Measurements from ENCODE around the gene PCAT7. TPM values are rescaled to one million over a fixed set of nuclear protein-coding genes. Genes with fewer than 3 reads are reported as not detected.
A peak's percentile ranks its signal among the peaks of the same experiment; 100 is the strongest.

PCAT7 gene
- total and polyA plus RNA-seq, 10 of the 15 experiments (the other 5 are each of a cell fraction or from before 2014, with no cell fraction given), result 0.04 TPM; not detected in 9

- no peak overlapping the region for H2AFZ ChIP-seq (ENCODE audit: control insufficient read depth, low read depth, low read length)
- DNase-seq (ENCODE audit: low read depth, low spot score) (no peak), FAIRE-seq (no peak), ATAC-seq (no peak)
- H3K9ac ChIP-seq (ENCODE audit: control insufficient read depth, insufficient read depth, low read length), result no peak overlapping the region
- H3K27me3 ChIP-seq (replicated peaks in 1 of 2; ENCODE audit: control insufficient read depth in 2 of 2, insufficient read depth in 2 of 2, low read length in 1 of 2), result no peaks in the 10 kb centered on the region
- peak overlapping the region; percentile 38; the same call in 1 of the 2 replicates for H3K4me2 ChIP-seq (ENCODE audit: control insufficient read depth, insufficient read depth)
- peaks cover 3% of the 10 kb centered on the region; the same call in 1 of the 2 replicates for H3K4me1 ChIP-seq (ENCODE audit: control insufficient read depth, insufficient read depth, low read length)
- WGBS (ENCODE audit: insufficient coverage, insufficient replicate concordance, low lambda C conversion rate, missing lambda C conversion rate), result 56% methylated on average over 9 of the region's 9 CpGs
- ChIA-PET SMC1A (ENCODE audit: uncharacterized antibody, unreplicated experiment) (interaction anchor here (1.0 to 1.6 kb wide), 3 partner anchors 10 to 23 kb away, joined by 3 to 4 read pairs (median 3); no protein-coding TSS in a partner anchor), POLR2A (no interaction called here), RAD21 (ENCODE audit: unreplicated experiment) (interaction anchor here (1.1 kb wide), 1 partner anchor 15 kb away, joined by 4 read pairs; no protein-coding TSS in a partner anchor), CTCF (interaction anchor here (0.5 to 1.3 kb wide), 3 partner anchors 13 to 35 kb away, joined by 3 read pairs; no protein-coding TSS in a partner anchor)
- H3K9me3 ChIP-seq (replicated peaks; ENCODE audit: control insufficient read depth, insufficient read depth, low read length), result no peaks in the 10 kb centered on the region
- BruUV-seq (replicated peaks), result no TSS peak
- intact Hi-C loops (cut with micrococcal nuclease; ENCODE audit: unreplicated experiment) (no loop called here), in situ Hi-C loops (cut with MboI) (no loop called here)
- no peak overlapping the region for H3K27ac ChIP-seq (ENCODE audit: control insufficient read depth, insufficient read depth)
- H3K79me2 ChIP-seq (ENCODE audit: control insufficient read depth, insufficient read depth, low read length), result no peaks in the 10 kb centered on the region
- TF ChIP-seq BMI1 (IDR thresholded peaks at IDR 0.05; ENCODE audit: borderline replicate concordance), result no peak
- no peaks in the 10 kb centered on the region for H3K36me3 ChIP-seq (ENCODE audit: control insufficient read depth in 2 of 2, insufficient read depth in 2 of 2, low read length in 1 of 2)
- H4K20me1 ChIP-seq (ENCODE audit: control insufficient read depth, insufficient read depth), result no peaks in the 10 kb centered on the region
- H3K4me3 ChIP-seq, result no peak overlapping the region
Observed at GRCh38 chr9:94586814-94587213, 31.9 kb downstream of the PCAT7 start.

- SMC1A ChIA-PET (ENCODE audit: uncharacterized antibody, unreplicated experiment), result no interaction called here
- ATAC-seq (no peak), FAIRE-seq (no peak), DNase-seq (ENCODE audit: low read depth, low spot score) (no peak)
- CTCF ChIA-PET, result no interaction called here
- no peak overlapping the region for H3K27ac ChIP-seq (ENCODE audit: control insufficient read depth, insufficient read depth)
- H3K4me3 ChIP-seq, result no peak overlapping the region
- no peak overlapping the region for H3K9ac ChIP-seq (ENCODE audit: control insufficient read depth, insufficient read depth, low read length)
- H3K36me3 ChIP-seq (ENCODE audit: control insufficient read depth in 2 of 2, insufficient read depth in 2 of 2, low read length in 1 of 2), result no peaks in the 10 kb centered on the region
- no peaks in the 10 kb centered on the region for H4K20me1 ChIP-seq (ENCODE audit: control insufficient read depth, insufficient read depth)
- H3K4me2 ChIP-seq (ENCODE audit: control insufficient read depth, insufficient read depth), result no peak overlapping the region
- no peak overlapping the region for H2AFZ ChIP-seq (ENCODE audit: control insufficient read depth, low read depth, low read length)
- no TSS peak for BruUV-seq (replicated peaks)
- RAD21 ChIA-PET (ENCODE audit: unreplicated experiment), result no interaction called here
- intact Hi-C loops (cut with micrococcal nuclease; ENCODE audit: unreplicated experiment), result no loop called here
- no peaks in the 10 kb centered on the region for H3K9me3 ChIP-seq (replicated peaks; ENCODE audit: control insufficient read depth, insufficient read depth, low read length)
- POLR2A ChIA-PET, result no interaction called here
- in situ Hi-C loops (cut with MboI), result no loop called here
- no peaks in the 10 kb centered on the region for H3K27me3 ChIP-seq (replicated peaks in 1 of 2; ENCODE audit: control insufficient read depth in 2 of 2, insufficient read depth in 2 of 2, low read length in 1 of 2)
- H3K79me2 ChIP-seq (ENCODE audit: control insufficient read depth, insufficient read depth, low read length), result no peaks in the 10 kb centered on the region
- WGBS (ENCODE audit: insufficient coverage, insufficient replicate concordance, low lambda C conversion rate, missing lambda C conversion rate), result 48% methylated on average over 9 of the region's 9 CpGs
- peaks cover 3% of the 10 kb centered on the region; the same call in 1 of the 2 replicates for H3K4me1 ChIP-seq (ENCODE audit: control insufficient read depth, insufficient read depth, low read length)
- TF ChIP-seq TAF1 (IDR thresholded peaks at IDR 0.05; ENCODE audit: borderline replicate concordance, low read depth, low read length), result no peak
- TF ChIP-seq BCL3 (IDR thresholded peaks at IDR 0.05; ENCODE audit: borderline replicate concordance, insufficient read depth, low read depth, low read length, poor library complexity, severe bottlenecking), result no peak
- no peak for TF ChIP-seq YY1 (IDR thresholded peaks at IDR 0.05; ENCODE audit: low read depth, low read length)
- no peak for TF ChIP-seq ZNF274 (IDR thresholded peaks at IDR 0.05; ENCODE audit: insufficient read depth, insufficient read length)
- TF ChIP-seq IKZF1 (conservative IDR thresholded peaks at IDR 0.05), result no peak
- no peak for TF ChIP-seq HSF1 (IDR thresholded peaks at IDR 0.05; ENCODE audit: low read depth, low read length)
- TF ChIP-seq SMAD5 (IDR thresholded peaks at IDR 0.05; ENCODE audit: low read depth), result no peak
- no peak for TF ChIP-seq RELB (IDR thresholded peaks at IDR 0.05; ENCODE audit: low read depth)
- TF ChIP-seq ZNF207 (IDR thresholded peaks at IDR 0.05; ENCODE audit: borderline replicate concordance), result no peak
- no peak for TF ChIP-seq ZBED1 (IDR thresholded peaks at IDR 0.05; ENCODE audit: borderline replicate concordance)
- TF ChIP-seq JUND (IDR thresholded peaks at IDR 0.05; ENCODE audit: low read depth, low read length), result no peak
Observed at GRCh38 chr9:94588681-94589080, 33.8 kb downstream of the PCAT7 start.

Measured in GM12878 (cell line).